Measurements from ENCODE around the gene CLTCL1.
"Not testable (repeated sequence)": the region's sequence is repeated elsewhere in the genome, so short reads cannot be mapped to it uniquely, and the experiment has no call there.

The CLTCL1 gene

DNA sequence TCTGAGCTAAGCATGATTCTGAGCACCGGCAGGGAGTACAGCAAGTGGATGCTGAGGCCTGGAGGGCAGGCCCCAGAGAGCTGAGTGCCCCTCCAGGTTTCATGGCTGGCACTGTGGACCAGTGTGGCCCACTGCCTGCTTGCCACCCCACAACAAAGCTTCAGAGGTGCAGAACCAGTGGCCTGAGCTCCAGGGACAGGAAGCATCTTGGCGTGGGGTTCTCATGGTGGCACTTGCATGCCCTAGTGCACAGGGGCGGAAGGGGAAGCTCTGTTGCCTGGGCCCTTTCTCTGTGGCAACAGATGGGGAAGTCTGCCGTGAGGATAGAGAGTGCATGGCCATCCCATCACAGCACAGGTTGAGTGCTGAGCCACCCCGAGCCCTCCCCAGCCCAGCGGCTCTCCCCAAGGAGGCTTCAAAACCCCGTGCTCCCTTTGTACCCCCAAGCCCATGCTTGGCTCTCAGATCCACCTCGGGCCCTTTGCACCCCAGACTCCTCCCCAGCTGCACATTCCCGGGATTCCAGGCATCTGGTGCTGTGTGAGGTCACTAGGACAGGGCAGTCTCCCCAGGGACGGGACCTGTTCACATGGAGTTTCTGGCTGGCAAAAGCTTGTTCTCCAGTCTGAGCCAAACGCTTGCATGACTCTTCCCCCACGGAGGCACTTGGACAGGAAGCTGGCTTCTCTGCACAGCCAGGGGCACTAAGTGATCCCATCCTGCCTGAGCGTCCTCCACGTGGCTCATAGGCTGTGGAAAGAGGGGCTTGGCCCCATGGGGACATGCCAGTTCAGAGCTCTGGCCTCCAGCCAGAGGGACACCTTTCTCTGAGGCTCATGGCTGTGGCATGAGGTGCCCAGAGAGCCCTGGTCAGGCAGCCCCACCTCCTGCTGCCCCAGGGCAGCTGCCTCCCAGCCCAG lies 117.2 kb downstream of the CLTCL1 start:
- no peak for DNase-seq

- DNase-seq: no peak
Observed at GRCh38 chr22:19173047-19174035, 118.2 kb downstream of the CLTCL1 start.

- no peak for DNase-seq
Observed at GRCh38 chr22:19172213-19173046, 119.1 kb downstream of the CLTCL1 start.

DNA sequence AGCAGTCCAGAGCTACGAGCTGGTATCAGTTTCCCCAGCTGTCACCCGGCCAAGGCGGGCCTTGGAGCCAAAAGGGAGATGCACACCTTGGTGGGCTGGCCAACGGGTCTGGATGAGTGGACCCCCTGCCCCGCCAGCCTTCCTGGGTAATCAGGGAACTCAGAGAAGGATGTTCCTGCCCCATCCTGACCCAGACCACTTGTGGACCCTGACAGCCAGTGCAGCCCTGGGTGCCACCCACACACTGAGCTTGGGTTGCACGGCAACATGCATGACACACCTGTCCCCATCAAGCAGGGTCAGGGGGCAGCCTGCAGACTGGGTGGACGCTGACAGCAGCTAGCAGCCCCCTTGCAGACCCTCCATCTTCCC lies 121.6 kb downstream of the CLTCL1 start:
- DNase-seq: no peak

DNA sequence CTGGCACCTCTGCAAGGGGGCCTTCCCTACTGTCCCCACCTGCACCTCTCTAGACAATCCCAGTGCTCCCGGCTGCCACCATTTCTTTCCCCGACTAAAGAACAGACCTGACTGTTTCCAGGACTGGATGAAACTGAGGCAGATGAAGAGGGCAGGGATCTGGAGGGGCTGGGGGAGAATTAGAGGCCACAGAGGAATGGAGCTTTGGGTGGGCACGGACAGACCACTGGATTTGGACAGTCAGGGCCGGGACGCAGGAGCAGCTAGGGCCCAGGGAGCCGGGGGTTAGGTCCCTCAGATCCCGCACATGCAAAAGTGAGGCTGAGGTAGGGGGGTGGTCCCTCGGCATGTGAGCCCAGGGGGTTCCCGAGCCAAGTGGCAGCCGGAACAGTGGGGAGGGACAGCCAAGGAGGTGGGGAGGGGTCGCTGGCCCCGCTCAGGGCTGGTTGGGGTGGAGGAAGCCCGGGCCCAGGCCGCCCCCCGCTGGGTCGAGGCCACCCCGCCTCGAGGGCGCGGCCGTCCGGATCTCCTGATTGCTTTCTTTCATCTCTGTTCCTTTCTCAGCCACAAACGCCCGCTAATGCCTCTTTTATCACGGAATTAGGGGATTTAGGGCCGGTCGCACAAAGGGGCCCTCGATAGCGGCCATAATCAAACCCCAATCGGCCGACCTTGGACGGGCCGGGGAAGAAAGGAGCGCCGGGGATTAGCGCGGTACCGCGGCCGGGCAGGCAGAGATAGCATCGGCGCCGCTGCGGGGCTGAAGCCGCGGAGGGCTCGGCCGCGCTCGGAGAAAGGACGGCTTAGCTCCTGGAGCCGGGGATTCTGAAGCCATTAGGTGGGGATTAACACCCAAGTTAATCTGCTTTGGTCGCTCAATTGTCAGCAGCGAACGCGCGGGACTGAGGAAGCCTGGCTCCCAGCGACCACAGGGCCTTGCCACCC lies 122.2 kb downstream of the CLTCL1 start:
- DNase-seq: no peak

- DNase-seq: no peak
Observed at GRCh38 chr22:19168088-19168890, 123.2 kb downstream of the CLTCL1 start.

- no peak for DNase-seq
Observed at GRCh38 chr22:19167106-19167869, 124.2 kb downstream of the CLTCL1 start.

GRCh38 chr22:19166421-19166820 lies 125.1 kb downstream of the CLTCL1 start:
- DNase-seq: no peak

DNA sequence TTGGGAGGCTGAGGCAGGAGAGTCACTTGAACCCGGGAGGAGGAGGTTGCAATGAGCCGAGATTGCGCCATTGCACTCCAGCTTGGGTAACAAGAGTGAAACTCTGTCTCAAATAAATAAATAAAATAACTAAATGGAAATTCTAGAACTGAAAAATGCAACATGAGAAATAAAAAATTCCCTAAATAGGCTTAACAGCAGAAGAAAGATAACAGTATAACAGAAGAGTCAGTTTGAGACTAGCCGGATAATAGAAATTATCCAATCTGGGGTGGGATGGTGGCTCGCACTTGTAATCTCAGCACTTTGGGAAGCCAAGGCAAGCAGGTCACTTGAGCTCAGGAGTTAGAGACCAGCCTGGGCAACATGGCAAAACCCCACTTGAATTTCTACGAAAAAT lies 127.1 kb downstream of the CLTCL1 start:
- DNase-seq: no peak

- not testable (repeated sequence) for DNase-seq
Observed at GRCh38 chr22:19158649-19159048, 132.9 kb downstream of the CLTCL1 start.

DNA sequence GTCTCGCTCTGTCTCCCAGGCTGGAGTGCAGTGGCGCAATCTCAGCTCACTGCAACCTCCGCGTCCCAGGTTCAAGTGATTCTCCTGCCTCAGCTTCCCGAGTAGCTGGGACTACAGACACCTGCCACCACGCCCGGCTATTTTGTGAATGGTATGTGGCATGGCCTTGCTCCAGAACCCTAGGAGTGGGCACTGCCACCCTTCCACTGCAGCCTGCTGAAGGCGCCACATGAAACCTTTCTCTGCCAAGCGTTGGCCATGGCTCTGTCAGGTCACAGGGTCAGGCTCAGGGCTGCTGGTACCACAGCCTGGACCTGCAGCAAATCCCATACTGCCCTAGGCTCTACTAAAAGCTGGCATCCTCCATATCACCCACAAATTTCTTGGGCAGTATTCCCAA lies 135.4 kb downstream of the CLTCL1 start:
- DNase-seq: not testable (repeated sequence)

- no peak for DNase-seq
Observed at GRCh38 chr22:19152942-19153883, 138.3 kb downstream of the CLTCL1 start.

DNA sequence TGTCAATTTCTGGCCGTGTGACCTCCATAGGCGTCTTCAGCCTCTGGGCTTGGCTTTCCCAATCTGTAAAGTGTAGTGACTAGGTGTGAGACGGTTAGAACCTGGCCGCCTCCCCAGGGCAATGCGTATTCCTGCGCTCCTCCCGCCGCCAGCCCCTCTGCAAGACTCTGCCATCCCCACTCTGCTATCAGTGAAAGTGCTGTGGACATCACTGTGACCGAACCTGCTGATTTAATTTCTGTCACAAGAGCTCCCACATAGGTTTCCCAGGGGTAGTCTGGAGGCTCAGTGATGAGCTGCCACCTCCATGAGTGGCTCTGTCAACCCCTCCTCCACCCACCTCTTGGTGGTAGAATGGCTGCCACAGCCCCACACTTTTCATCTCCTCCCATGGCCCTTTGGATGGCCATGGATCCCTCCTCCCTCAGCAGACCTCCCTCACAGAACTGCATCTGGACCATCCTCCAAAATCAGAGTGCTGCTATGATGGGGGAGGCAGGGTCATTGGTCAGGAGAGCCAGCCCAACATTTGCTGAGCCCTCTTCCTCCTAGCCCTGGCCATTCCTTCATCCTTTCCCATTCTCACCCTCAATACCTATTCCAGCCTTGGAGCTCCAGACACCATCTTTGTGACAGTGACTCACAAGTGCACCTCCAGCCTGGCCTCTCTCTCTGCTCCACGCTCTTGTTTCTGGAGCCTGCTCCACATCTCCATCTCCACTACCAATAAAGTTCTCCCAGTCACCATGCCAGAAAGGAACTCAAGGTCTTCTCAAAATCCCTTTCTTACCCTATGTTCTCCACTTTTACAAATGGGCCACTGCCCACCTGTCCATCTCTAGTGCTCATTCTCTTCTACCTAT lies 140.0 kb downstream of the CLTCL1 start:
- no peak for DNase-seq

DNA sequence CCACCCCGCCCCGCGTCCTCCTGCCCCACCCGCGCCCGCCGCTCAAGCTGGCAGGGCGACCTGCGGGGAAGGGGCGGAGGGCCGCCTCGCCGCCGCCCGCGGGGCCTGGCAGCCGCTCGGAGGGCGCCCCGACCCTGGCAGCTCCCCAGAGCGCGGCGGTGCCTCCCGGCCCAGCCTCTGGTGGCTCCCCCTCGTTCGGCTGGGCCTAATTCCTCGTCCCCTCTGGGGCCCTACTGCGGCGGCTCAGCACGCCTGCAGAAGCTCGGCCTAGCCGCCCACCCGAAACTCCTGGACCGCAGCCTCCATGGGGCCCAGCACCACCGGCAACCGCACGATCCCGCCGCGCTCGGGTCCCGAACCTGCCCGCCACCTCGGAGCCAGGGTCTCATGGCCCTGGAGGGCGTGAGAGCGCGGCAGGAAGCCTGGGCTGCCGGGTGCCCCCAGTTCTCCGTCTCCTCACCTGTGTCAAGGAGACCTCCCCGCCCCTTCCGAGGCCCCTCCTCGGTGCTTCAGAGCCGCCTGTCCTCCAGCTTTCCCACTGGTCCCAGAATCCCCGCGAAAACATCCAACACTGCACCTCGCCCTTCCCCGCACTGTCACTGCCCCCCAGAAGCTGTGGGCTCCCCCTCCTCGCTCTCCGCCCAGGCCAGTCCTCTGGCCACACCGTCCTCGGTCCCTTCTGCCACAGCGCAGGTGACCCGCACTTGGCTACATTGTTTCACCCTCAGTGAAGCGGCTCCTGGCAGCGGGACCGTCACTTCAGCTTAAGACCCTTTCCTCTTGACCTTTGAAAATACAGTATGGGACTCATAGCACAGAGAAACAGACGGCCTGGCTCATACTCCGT lies 140.8 kb downstream of the CLTCL1 start:
- no peak for DNase-seq

GRCh38 chr22:19149991-19150390 lies 141.5 kb downstream of the CLTCL1 start, which contains the start of gene GSC2:
Gene GSC2 (minus strand): TSS chr22:19150292. CDS start chr22:19150283, 9 bp downstream.
- no peak for DNase-seq
